H1 (cell line): ENCODE measurements around the gene BRCA1. TPM values are rescaled to one million over a fixed set of nuclear protein-coding genes. Genes with fewer than 3 reads are reported as not detected.

ENCODE experiments used
- CTCF ChIA-PET: fragments of 300-600 bp; sonication (Branson Sonifier 250); formaldehyde crosslinking; loops from one replicate; lab custom pipeline; 2021; ENCODE audit not compliant: partially characterized antibody; lab: Charles Lee
- POLR2A ChIA-PET: fragments of 300-600 bp; sonication (Branson Sonifier 250); formaldehyde crosslinking; loops from one replicate; lab custom pipeline; 2021; ENCODE audit warnings: inconsistent platforms; ENCODE audit not compliant: partially characterized antibody; lab: Charles Lee
- DNase-seq, 2 experiments: peaks; one replicate each; pipeline versions ENCODE4 v3.0.0 to v3.0.0-alpha.2; 2010 to 2022; ENCODE audit warnings: low spot score in 2 of 2, low read depth in 1 of 2, mixed read lengths in 1 of 2
- FAIRE-seq: peaks from 2 replicates; lab custom pipeline; 2011; peaks lifted over from hg19 to GRCh38; lab: Jason Lieb, UNC
- H2AFZ ChIP-seq: 2 replicates; pipeline ENCODE4 v1.8.1; 2012; ENCODE audit warnings: low read length, inconsistent platforms
- H2AK5ac ChIP-seq: 2 replicates; pipeline ENCODE4 v1.6.1; 2013; ENCODE audit warnings: low read depth, low read length
- H2BK120ac ChIP-seq: replicated peaks from 2 replicates; pipeline ENCODE3; 2013; ENCODE audit warnings: low read depth, low read length, inconsistent platforms
- H2BK12ac ChIP-seq: 2 replicates; pipeline ENCODE4 v1.6.1; 2013; ENCODE audit warnings: low read depth, low read length
- H2BK15ac ChIP-seq: 2 replicates; pipeline ENCODE4 v1.6.1; 2013; ENCODE audit warnings: low read length
- H2BK20ac ChIP-seq: 2 replicates; pipeline ENCODE4 v1.6.1; 2013; ENCODE audit warnings: low read length
- H2BK5ac ChIP-seq: 2 replicates; pipeline ENCODE4 v1.6.1; 2013; ENCODE audit warnings: low read depth, low read length
- H3K14ac ChIP-seq: 2 replicates; pipeline ENCODE4 v1.6.1; 2013; ENCODE audit warnings: inconsistent platforms; ENCODE audit not compliant: insufficient read length
- H3K18ac ChIP-seq: 2 replicates; pipeline ENCODE4 v1.6.1; 2013; ENCODE audit warnings: low read length; ENCODE audit errors: extremely low read depth
- H3K23ac ChIP-seq: 2 replicates; pipeline ENCODE4 v1.6.1; 2013; ENCODE audit warnings: inconsistent platforms; ENCODE audit not compliant: insufficient read length
- H3K23me2 ChIP-seq: 2 replicates; pipeline ENCODE4 v1.6.1; 2013; ENCODE audit warnings: low read depth, low read length
- H3K27ac ChIP-seq: 2 replicates; pipeline ENCODE4 v1.6.1; 2011; ENCODE audit warnings: low read depth, low read length, inconsistent platforms
- H3K27me3 ChIP-seq, 4 experiments: replicated peaks in 1 of 4; 1 replicate in 1 of 4; 2 replicates in 3 of 4; pipeline versions ENCODE4 v1.6.1 to v1.8.1; 2011 to 2013; ENCODE audit warnings: low read length in 3 of 4, mild to moderate bottlenecking in 3 of 4, inconsistent platforms in 2 of 4, mixed read lengths in 2 of 4, moderate library complexity in 1 of 4; ENCODE audit not compliant: control insufficient read depth in 3 of 4, insufficient read depth in 3 of 4; ENCODE audit errors: extremely low read depth in 1 of 4
- H3K36me3 ChIP-seq, 4 experiments: 2 replicates each; pipeline versions ENCODE4 v1.6.1 to v1.8.1; 2011 to 2013; ENCODE audit warnings: mild to moderate bottlenecking in 4 of 4, low read length in 3 of 4, moderate library complexity in 2 of 4, control low read depth in 1 of 4, inconsistent platforms in 1 of 4; ENCODE audit not compliant: insufficient read depth in 4 of 4, control insufficient read depth in 2 of 4
- H3K4ac ChIP-seq: replicated peaks from 2 replicates; pipeline ENCODE3; 2013; ENCODE audit warnings: low read length, low read depth, mixed read lengths, inconsistent platforms; ENCODE audit not compliant: insufficient read length
- H3K4me1 ChIP-seq, 4 experiments: replicated peaks in 1 of 4; 1 replicate in 1 of 4; 2 replicates in 3 of 4; pipeline versions ENCODE4 v1.6.1 to v1.8.1; 2011 to 2013; ENCODE audit warnings: low read length in 3 of 4, inconsistent platforms in 2 of 4, mixed read lengths in 1 of 4; ENCODE audit not compliant: insufficient read depth in 4 of 4, control insufficient read depth in 3 of 4
- H3K4me2 ChIP-seq, 2 experiments: 2 replicates each; pipeline versions ENCODE4 v1.6.1 to v1.8.1; 2011 to 2013; ENCODE audit warnings: low read depth in 2 of 2, low read length in 2 of 2, control low read depth in 1 of 2, inconsistent platforms in 1 of 2, mild to moderate bottlenecking in 1 of 2; ENCODE audit not compliant: insufficient read depth in 1 of 2
- H3K4me3 ChIP-seq, 4 experiments: fragments of 200-600, 300-600 bp in 1 of 4; sonication (generic), shearing (Covaris generic), sonication (Bioruptor Twin) in 1 of 4; 2 replicates each; pipeline versions ENCODE4 v1.5.1 to v1.8.1; 2011 to 2016; ENCODE audit warnings: low read length in 4 of 4, low read depth in 3 of 4, control low read depth in 2 of 4, inconsistent platforms in 2 of 4, mild to moderate bottlenecking in 2 of 4, mixed read lengths in 1 of 4, moderate library complexity in 1 of 4; ENCODE audit not compliant: insufficient read depth in 2 of 4; ENCODE audit errors: extremely low read depth in 1 of 4
- H3K56ac ChIP-seq: replicated peaks from 2 replicates; pipeline ENCODE3; 2013; ENCODE audit warnings: low read depth, mild to moderate bottlenecking, mixed read lengths, low read length, inconsistent platforms; ENCODE audit not compliant: insufficient read length
- H3K79me1 ChIP-seq: 2 replicates; pipeline ENCODE4 v1.6.1; 2013; ENCODE audit warnings: low read depth, low read length, control low read depth
- H3K79me2 ChIP-seq, 2 experiments: 2 replicates each; pipeline versions ENCODE4 v1.6.1 to v1.8.1; 2012 to 2013; ENCODE audit warnings: low read length in 2 of 2, mild to moderate bottlenecking in 2 of 2, inconsistent platforms in 1 of 2; ENCODE audit not compliant: insufficient read depth in 2 of 2, control insufficient read depth in 1 of 2
- H3K9ac ChIP-seq, 4 experiments: replicated peaks in 1 of 4; 1 replicate in 1 of 4; 2 replicates in 3 of 4; pipeline versions ENCODE4 v1.6.1 to v1.8.1; 2011 to 2013; ENCODE audit warnings: low read depth in 3 of 4, low read length in 3 of 4, control low read depth in 2 of 4, mild to moderate bottlenecking in 2 of 4, moderate library complexity in 2 of 4, inconsistent platforms in 1 of 4; ENCODE audit errors: extremely low read depth in 1 of 4
- H3K9me3 ChIP-seq, 2 experiments: 2 replicates each; pipeline versions ENCODE4 v1.6.1 to v1.8.1; 2012 to 2013; ENCODE audit warnings: mild to moderate bottlenecking in 2 of 2, moderate library complexity in 2 of 2, control low read depth in 1 of 2, inconsistent platforms in 1 of 2, low read depth in 1 of 2, low read length in 1 of 2, mixed read lengths in 1 of 2; ENCODE audit not compliant: insufficient read depth in 2 of 2
- H4K20me1 ChIP-seq, 2 experiments: replicated peaks in 1 of 2; 2 replicates each; pipeline versions ENCODE3 to v1.8.1; 2011 to 2013; ENCODE audit warnings: inconsistent platforms in 2 of 2, low read length in 2 of 2, mild to moderate bottlenecking in 1 of 2; ENCODE audit not compliant: insufficient read depth in 2 of 2, control insufficient read depth in 1 of 2
- H4K5ac ChIP-seq: 2 replicates; pipeline ENCODE4 v1.6.1; 2013; ENCODE audit warnings: low read length, low read depth, mixed read lengths, inconsistent platforms; ENCODE audit not compliant: insufficient read length
- H4K8ac ChIP-seq: 2 replicates; pipeline ENCODE4 v1.8.0; 2013; ENCODE audit warnings: mild to moderate bottlenecking, moderate library complexity, low read length, inconsistent platforms; ENCODE audit not compliant: insufficient read depth; ENCODE audit errors: extremely low read depth
- H4K91ac ChIP-seq: replicated peaks from 2 replicates; pipeline ENCODE3; 2013; ENCODE audit warnings: low read length, mixed read lengths, inconsistent platforms; ENCODE audit not compliant: insufficient read length
- CBX8 ChIP-seq: fragments of 300-800, 300-1000 bp; sonication (generic); IDR thresholded peaks from 2 replicates; pipeline ENCODE4 v1.7.1; 2016; ENCODE audit warnings: low read depth, low read length, borderline replicate concordance
- EP300 ChIP-seq, 2 experiments: IDR thresholded peaks; 1 replicate in 1 of 2; 2 replicates in 1 of 2; pipeline ENCODE4 v1.6.1; 2011 to 2012; ENCODE audit warnings: low read depth in 2 of 2, low read length in 2 of 2, mild to moderate bottlenecking in 2 of 2, borderline replicate concordance in 1 of 2, inconsistent platforms in 1 of 2, moderate library complexity in 1 of 2
- EZH2 ChIP-seq: fragments of 200-600 bp; sonication (generic); IDR thresholded peaks from 2 replicates; pipeline ENCODE4 v1.7.1; 2012; ENCODE audit warnings: low read depth, mild to moderate bottlenecking, moderate library complexity, low read length, inconsistent platforms; ENCODE audit not compliant: severe bottlenecking
- GABPA ChIP-seq: IDR thresholded peaks from 2 replicates; pipeline ENCODE4 v1.6.1; 2011; ENCODE audit warnings: mild to moderate bottlenecking, low read length, moderate library complexity, borderline replicate concordance; ENCODE audit not compliant: insufficient read depth
- JUND ChIP-seq: IDR thresholded peaks from 2 replicates; pipeline ENCODE4 v1.6.1; 2011; ENCODE audit warnings: mild to moderate bottlenecking, improper control_type of control experiment, low read length
- KDM5A ChIP-seq: fragments of 200-600 bp; IDR thresholded peaks from 2 replicates; pipeline ENCODE4 v1.7.1; 2012; ENCODE audit warnings: mild to moderate bottlenecking, low read length, inconsistent platforms, mixed read lengths
- NRF1 ChIP-seq: IDR thresholded peaks from 2 replicates; pipeline ENCODE4 v1.6.1; 2011; ENCODE audit warnings: mild to moderate bottlenecking, low read depth, low read length, improper control_type of control experiment
- POLR2AphosphoS5 ChIP-seq: IDR thresholded peaks from 2 replicates; pipeline ENCODE4 v1.6.1; 2011; ENCODE audit warnings: low read depth, low read length
- POU5F1 ChIP-seq: IDR thresholded peaks from 2 replicates; pipeline ENCODE4 v1.6.1; 2011; ENCODE audit warnings: low read depth, mild to moderate bottlenecking, low read length, moderate library complexity
- SIRT6 ChIP-seq: IDR thresholded peaks from one replicate; pipeline ENCODE4 v1.7.1; 2012; ENCODE audit warnings: low read length, inconsistent platforms
- SIX5 ChIP-seq: IDR thresholded peaks from 2 replicates; pipeline ENCODE4 v1.6.1; 2011; ENCODE audit warnings: mild to moderate bottlenecking, low read depth, low read length
- WGBS, 2 experiments: shearing (Covaris generic) in 1 of 2; methylation state at CpG; one replicate each; pipeline versions ENCODE4 v1.1.6 to v1.1.7; 2013 to 2015; ENCODE audit warnings: low lambda C conversion rate in 2 of 2, mixed read lengths in 2 of 2, inconsistent platforms in 1 of 2, low coverage in 1 of 2, missing lambda C conversion rate in 1 of 2; ENCODE audit not compliant: insufficient replicate concordance in 2 of 2, insufficient coverage in 1 of 2, insufficient read length in 1 of 2; ENCODE audit errors: extremely low coverage in 1 of 2, missing lambda C conversion rate in 1 of 2; 5-methylcytosine and 5-hydroxymethylcytosine counted together
- polyA plus RNA-seq, 7 experiments: library from polyadenylated mRNA; depleted of rRNA in 3 of 7; stranded (reverse) in 5 of 7; unstranded in 2 of 7; fragments of >200 nt in 5 of 7; fragments of 200-250 nt in 2 of 7; gene quantifications; 1 replicate in 5 of 7; 2 replicates in 1 of 7; 4 replicates in 1 of 7; pipeline versions ENCODE4 v1.2.1 to v1.2.3, GENCODE V29; 2011 to 2013; ENCODE audit warnings: missing spikeins in 2 of 7, mixed read lengths in 2 of 7
- total RNA-seq: library from RNA; stranded (reverse); fragmentation: NEBNext Ultra II Directional; extraction: Animal tissue kit (Norgen Biotek cat#: 25700); gene quantifications from 2 replicates; pipeline ENCODE4 v1.2.1, GENCODE V29; 2021
- TF ChIP-seq, protein P1 (sequence below): IDR thresholded peaks from 2 replicates; pipeline ENCODE4 v1.6.1; 2012; ENCODE audit warnings: inconsistent platforms

The BRCA1 gene
- total and polyA plus RNA-seq, 2 of the 8 experiments (the other 6 are each of a cell fraction or from before 2014, with no cell fraction given), result 30.7 to 39.2 TPM

DNA sequence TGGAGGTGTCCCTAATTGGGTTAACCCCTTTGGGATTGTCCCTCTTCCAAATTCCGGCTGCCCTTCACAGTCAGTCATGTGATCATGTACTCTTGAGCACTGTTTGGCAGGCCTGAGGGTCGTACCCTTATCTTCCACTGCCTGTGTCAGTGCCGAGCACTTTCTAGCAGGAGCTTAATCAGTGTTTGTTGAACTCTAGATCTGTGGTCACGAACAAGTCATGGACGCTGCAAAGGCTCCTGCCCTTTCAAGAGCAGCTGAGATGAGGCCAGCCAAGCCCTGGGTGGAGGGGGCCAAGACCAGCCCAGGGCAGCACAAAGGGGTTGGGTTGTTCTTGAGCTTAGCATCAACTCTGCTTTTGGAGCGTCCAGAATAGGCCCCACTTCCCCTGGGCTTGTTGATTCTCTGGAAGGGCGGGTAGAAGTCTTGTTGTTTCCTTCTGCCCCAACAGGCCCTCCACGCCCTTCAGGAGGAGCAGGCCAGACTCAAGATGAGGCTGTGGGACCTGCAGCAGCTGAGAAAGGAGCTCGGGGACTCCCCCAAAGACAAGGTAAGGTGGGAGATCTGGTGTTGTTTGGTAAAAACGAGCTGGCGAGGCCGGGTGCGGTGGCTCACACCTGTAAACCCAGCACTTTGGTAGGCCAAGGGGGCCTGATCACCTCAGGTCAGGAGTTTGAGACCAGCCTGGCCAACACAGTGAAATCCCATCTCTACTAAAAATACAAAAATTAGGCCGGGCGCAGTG is 113.3 kb downstream of the BRCA1 start:
- H2AFZ ChIP-seq, result no peak overlapping the region
- no peak overlapping the region for H3K4me2 ChIP-seq
- no peak overlapping the region for H4K5ac ChIP-seq
- no peak overlapping the region for H2BK12ac ChIP-seq
- no peak overlapping the region for H2BK120ac ChIP-seq
- no peak overlapping the region for H2BK15ac ChIP-seq
- ChIA-PET POLR2A (interaction anchor here (0.6 to 7.5 kb wide), 11 partner anchors 7 to 356 kb away, joined by 3 to 104 read pairs (median 3); partner anchors contain the start of genes IFI35, RPL27 and VAT1), CTCF (interaction anchor here (0.6 to 1.9 kb wide), 5 partner anchors 10 to 834 kb away, joined by 3 to 6 read pairs (median 3); partner anchors contain the start of genes RPL27 and VAT1)
- H4K20me1 ChIP-seq, result peaks cover 4 to 5% of the 10 kb centered on the region in 2 experiments
- no peak overlapping the region for H3K4ac ChIP-seq
- no peak overlapping the region for H3K18ac ChIP-seq
- no peak overlapping the region for H3K14ac ChIP-seq
- H2BK5ac ChIP-seq, result no peak overlapping the region
- H3K27ac ChIP-seq, result no peak overlapping the region
- DNase-seq (no peak), FAIRE-seq (no peak)
- H3K4me1 ChIP-seq, result peaks cover 3 to 10% (median 4%) of the 10 kb centered on the region in 4 experiments
- H2AK5ac ChIP-seq, result no peak overlapping the region
- H3K79me2 ChIP-seq, result no peaks in the 10 kb centered on the region
- H3K23ac ChIP-seq, result no peak overlapping the region
- no peaks in the 10 kb centered on the region; the same call in 1 of the 2 replicates for H3K23me2 ChIP-seq
- TF ChIP-seq NRF1 (no peak), JUND (no peak), POU5F1 (no peak), SIX5 (no peak), EP300 (IDR thresholded peaks at IDR 0.05; ENCODE audit: borderline replicate concordance in 1 of 2, low read depth in 2 of 2, low read length in 2 of 2) (no peak), CBX8 (no peak), EZH2 (no peak), KDM5A (no peak), POLR2AphosphoS5 (no peak), GABPA (no peak), SIRT6 (no peak)
- TF ChIP-seq, protein P1, sequence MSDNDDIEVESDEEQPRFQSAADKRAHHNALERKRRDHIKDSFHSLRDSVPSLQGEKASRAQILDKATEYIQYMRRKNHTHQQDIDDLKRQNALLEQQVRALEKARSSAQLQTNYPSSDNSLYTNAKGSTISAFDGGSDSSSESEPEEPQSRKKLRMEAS, result no peak
- 92% methylated on average over 15 of the region's 15 CpGs; no CpG with 5 or more reads in 1 of the 2 experiments for WGBS, 2 experiments
- no peak overlapping the region; the same call in 1 of the 2 replicates for H4K8ac ChIP-seq
- H3K4me3 ChIP-seq, result no peak overlapping the region
- H3K36me3 ChIP-seq, result peaks cover 0 to 20% (median 5%) of the 10 kb centered on the region in 4 experiments; a peak in 6 of 8 replicates
- no peak overlapping the region for H3K56ac ChIP-seq
- H3K9ac ChIP-seq, result no peak overlapping the region
- H3K9me3 ChIP-seq, result no peaks in the 10 kb centered on the region
- no peak overlapping the region for H2BK20ac ChIP-seq
- H4K91ac ChIP-seq, result no peak overlapping the region
- H3K79me1 ChIP-seq, result 0 out of 2 replicates have a peak, but pooled peaks cover 6% of the 10 kb centered on the region
- H3K27me3 ChIP-seq, result no peaks in the 10 kb centered on the region
